OCI-LY3 (cell line): ENCODE measurements around the gene SIMC1.
"Not testable (repeated sequence)": the region's sequence is repeated elsewhere in the genome, so short reads cannot be mapped to it uniquely, and the experiment has no call there.

Source experiments
- H2AFZ ChIP-seq: fragments of 200-600, 300-600 bp; shearing (Covaris generic); 2 replicates; pipeline ENCODE4 v1.6.0; 2014; ENCODE audit warnings: antibody characterized with exemption, low read depth, low read length
- H3K27ac ChIP-seq: fragments of 200-600, 300-600 bp; sonication (generic); 2 replicates; pipeline ENCODE4 v1.5.1; 2014; ENCODE audit warnings: mild to moderate bottlenecking, low read length, moderate library complexity, mixed read lengths
- H3K27me3 ChIP-seq: fragments of 200-600, 300-600 bp; sonication (generic); 2 replicates; pipeline ENCODE4 v1.6.1; 2014; ENCODE audit warnings: low read depth, low read length, mixed read lengths
- H3K36me3 ChIP-seq: fragments of 200-600, 300-600 bp; sonication (generic); replicated peaks from 2 replicates; pipeline ENCODE3; 2014; ENCODE audit warnings: low read depth, low read length, mixed read lengths
- H3K4me1 ChIP-seq: fragments of 300-600, 200-600 bp; sonication (generic); 2 replicates; pipeline ENCODE4 v1.6.1; 2014; ENCODE audit warnings: low read length, mixed read lengths
- H3K4me2 ChIP-seq: fragments of 200-600, 300-600 bp; sonication (generic); 2 replicates; pipeline ENCODE4 v1.6.1; 2014; ENCODE audit warnings: low read length, mixed read lengths
- H3K4me3 ChIP-seq: fragments of 300-600, 200-600 bp; sonication (generic); 2 replicates; pipeline ENCODE4 v1.5.1; 2014; ENCODE audit warnings: antibody characterized with exemption, mild to moderate bottlenecking, low read length, moderate library complexity
- H3K79me2 ChIP-seq: fragments of 300-600, 200-600 bp; shearing (Covaris generic); 2 replicates; pipeline ENCODE4 v1.6.1; 2014; ENCODE audit warnings: mild to moderate bottlenecking, low read length, mixed read lengths
- H3K9ac ChIP-seq: fragments of 300-600, 200-600 bp; shearing (Covaris generic); 2 replicates; pipeline ENCODE4 v1.6.0; 2014; ENCODE audit warnings: mild to moderate bottlenecking, low read length, moderate library complexity
- H3K9me3 ChIP-seq: fragments of 200-600, 300-600 bp; shearing (Covaris generic); 2 replicates; pipeline ENCODE4 v1.6.1; 2014; ENCODE audit warnings: low read length, mixed read lengths; ENCODE audit not compliant: insufficient read depth
- H4K20me1 ChIP-seq: fragments of 200-600, 300-600 bp; sonication (generic); 2 replicates; pipeline ENCODE4 v1.6.1; 2016; ENCODE audit warnings: low read length, mixed read lengths; ENCODE audit not compliant: insufficient read depth
- CTCF ChIP-seq: fragments of 200-600, 300-600 bp; sonication (generic); IDR thresholded peaks from 2 replicates; pipeline ENCODE4 v1.5.1; 2014; ENCODE audit warnings: antibody characterized with exemption, low read length, low read depth

The SIMC1 gene

GRCh38 chr5:176217188-176217729, 21.0 kb upstream of the SIMC1 start:
- H3K79me2 ChIP-seq, H3K9ac ChIP-seq, H3K36me3 ChIP-seq: not testable (repeated sequence)

GRCh38 chr5:176217764-176218163, 20.5 kb upstream of the SIMC1 start:
- H3K27me3 ChIP-seq, H3K27ac ChIP-seq, H3K9me3 ChIP-seq: not testable (repeated sequence)

More at GRCh38 chr5:176217188-176217729, 21.0 kb upstream of the SIMC1 start:
- not testable (repeated sequence) for H3K27ac ChIP-seq, H3K27me3 ChIP-seq, H3K9me3 ChIP-seq, H3K4me2 ChIP-seq, H2AFZ ChIP-seq, H3K4me1 ChIP-seq, H3K4me3 ChIP-seq, H4K20me1 ChIP-seq

GRCh38 chr5:176222006-176222405, 16.2 kb upstream of the SIMC1 start:
- H3K9ac ChIP-seq, H3K4me2 ChIP-seq, H3K79me2 ChIP-seq, H3K27me3 ChIP-seq, H2AFZ ChIP-seq, H3K4me1 ChIP-seq, H3K27ac ChIP-seq, H3K36me3 ChIP-seq, H3K4me3 ChIP-seq, H3K9me3 ChIP-seq, H4K20me1 ChIP-seq: not testable (repeated sequence)

More at GRCh38 chr5:176217764-176218163, 20.5 kb upstream of the SIMC1 start:
- H3K36me3 ChIP-seq, H3K79me2 ChIP-seq, H3K4me3 ChIP-seq, H4K20me1 ChIP-seq, H2AFZ ChIP-seq, H3K4me2 ChIP-seq, H3K4me1 ChIP-seq, H3K9ac ChIP-seq: not testable (repeated sequence)

GRCh38 chr5:176228358-176228757, 9.9 kb upstream of the SIMC1 start:
- H3K27me3 ChIP-seq, H3K79me2 ChIP-seq, H3K36me3 ChIP-seq, H3K4me3 ChIP-seq, H3K27ac ChIP-seq, H3K9ac ChIP-seq, H3K9me3 ChIP-seq, H2AFZ ChIP-seq, H3K4me2 ChIP-seq, H3K4me1 ChIP-seq, H4K20me1 ChIP-seq: not testable (repeated sequence)

GRCh38 chr5:176233253-176233652, 5.0 kb upstream of the SIMC1 start:
- not testable (repeated sequence) for H3K36me3 ChIP-seq, H3K9me3 ChIP-seq, H3K4me2 ChIP-seq, H3K4me1 ChIP-seq, H2AFZ ChIP-seq, H3K79me2 ChIP-seq, H3K27me3 ChIP-seq, H3K4me3 ChIP-seq, H3K9ac ChIP-seq, H3K27ac ChIP-seq, H4K20me1 ChIP-seq

- H2AFZ ChIP-seq = not testable (repeated sequence)
Observed at GRCh38 chr5:176235155-176235554, 3.1 kb upstream of the SIMC1 start.

GRCh38 chr5:176238645-176239283, 540 bp downstream of the SIMC1 start:
- not testable (repeated sequence) for H3K36me3 ChIP-seq, H4K20me1 ChIP-seq, H3K4me2 ChIP-seq, H3K27ac ChIP-seq, H3K9me3 ChIP-seq, H2AFZ ChIP-seq, H3K79me2 ChIP-seq, H3K4me1 ChIP-seq, H3K9ac ChIP-seq, H3K27me3 ChIP-seq
- peak overlapping the region; percentile 72; the same call in 1 of the 2 replicates for H3K4me3 ChIP-seq

More at GRCh38 chr5:176235155-176235554, 3.1 kb upstream of the SIMC1 start:
- not testable (repeated sequence) for H3K9me3 ChIP-seq, H3K4me1 ChIP-seq, H3K36me3 ChIP-seq, H3K27me3 ChIP-seq, H3K9ac ChIP-seq, H3K27ac ChIP-seq, H3K4me2 ChIP-seq, H4K20me1 ChIP-seq, H3K79me2 ChIP-seq, H3K4me3 ChIP-seq
- peak; percentile 33 for TF ChIP-seq CTCF

GRCh38 chr5:176239304-176239703, 1.1 kb downstream of the SIMC1 start:
- H3K9me3 ChIP-seq, H3K4me2 ChIP-seq, H3K27ac ChIP-seq, H2AFZ ChIP-seq, H3K79me2 ChIP-seq, H3K4me3 ChIP-seq, H3K27me3 ChIP-seq, H3K4me1 ChIP-seq, H3K9ac ChIP-seq, H3K36me3 ChIP-seq, H4K20me1 ChIP-seq: not testable (repeated sequence)

GRCh38 chr5:176244318-176244717, 6.1 kb downstream of the SIMC1 start:
- H4K20me1 ChIP-seq, H2AFZ ChIP-seq, H3K4me2 ChIP-seq, H3K9ac ChIP-seq, H3K27me3 ChIP-seq, H3K4me3 ChIP-seq, H3K4me1 ChIP-seq, H3K79me2 ChIP-seq, H3K27ac ChIP-seq, H3K36me3 ChIP-seq, H3K9me3 ChIP-seq: not testable (repeated sequence)
